ENCODE results near the gene ZBTB16.

The ZBTB16 gene

DNA sequence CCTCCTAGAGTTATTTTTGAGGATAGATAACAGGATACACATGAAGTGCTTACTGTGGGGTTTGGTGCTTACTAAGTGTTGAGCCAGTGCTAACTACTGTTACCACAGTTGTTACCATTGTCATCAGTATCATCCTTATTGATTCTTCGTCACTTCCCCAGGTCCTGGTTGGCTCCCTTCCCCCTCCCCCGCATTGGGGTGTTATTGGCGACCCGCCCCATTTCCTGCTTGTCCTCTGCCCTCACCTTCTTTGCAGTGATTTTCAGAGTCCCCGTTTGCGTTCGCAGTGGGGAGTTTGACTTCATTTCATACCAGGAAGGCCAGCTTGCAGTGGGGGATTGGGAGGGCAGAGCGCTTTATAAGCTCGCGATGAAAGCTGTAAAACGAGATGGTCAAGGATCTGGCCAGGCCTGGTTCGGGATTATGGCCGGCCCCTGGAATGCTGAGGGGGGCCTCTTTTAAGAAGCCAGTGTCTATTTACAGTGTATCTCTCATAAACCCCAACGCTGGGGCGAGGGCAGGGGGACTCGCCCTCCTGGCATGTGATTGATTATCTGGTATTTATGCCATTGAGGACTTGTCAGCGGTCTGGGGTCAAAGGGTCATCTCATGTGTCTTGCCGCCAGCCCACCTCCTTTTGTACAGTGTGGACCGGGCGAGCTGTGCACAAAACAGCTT is 152.1 kb downstream of the ZBTB16 start:
- no peak for DNase-seq (ENCODE audit: low spot score)

- DNase-seq (ENCODE audit: low spot score) = no peak
These were observed 154.1 kb downstream of the ZBTB16 start for GRCh38 chr11:114213622-114214021.

- no peak for DNase-seq (ENCODE audit: low spot score)
These were observed 155.9 kb downstream of the ZBTB16 start for GRCh38 chr11:114215428-114215827.

DNA sequence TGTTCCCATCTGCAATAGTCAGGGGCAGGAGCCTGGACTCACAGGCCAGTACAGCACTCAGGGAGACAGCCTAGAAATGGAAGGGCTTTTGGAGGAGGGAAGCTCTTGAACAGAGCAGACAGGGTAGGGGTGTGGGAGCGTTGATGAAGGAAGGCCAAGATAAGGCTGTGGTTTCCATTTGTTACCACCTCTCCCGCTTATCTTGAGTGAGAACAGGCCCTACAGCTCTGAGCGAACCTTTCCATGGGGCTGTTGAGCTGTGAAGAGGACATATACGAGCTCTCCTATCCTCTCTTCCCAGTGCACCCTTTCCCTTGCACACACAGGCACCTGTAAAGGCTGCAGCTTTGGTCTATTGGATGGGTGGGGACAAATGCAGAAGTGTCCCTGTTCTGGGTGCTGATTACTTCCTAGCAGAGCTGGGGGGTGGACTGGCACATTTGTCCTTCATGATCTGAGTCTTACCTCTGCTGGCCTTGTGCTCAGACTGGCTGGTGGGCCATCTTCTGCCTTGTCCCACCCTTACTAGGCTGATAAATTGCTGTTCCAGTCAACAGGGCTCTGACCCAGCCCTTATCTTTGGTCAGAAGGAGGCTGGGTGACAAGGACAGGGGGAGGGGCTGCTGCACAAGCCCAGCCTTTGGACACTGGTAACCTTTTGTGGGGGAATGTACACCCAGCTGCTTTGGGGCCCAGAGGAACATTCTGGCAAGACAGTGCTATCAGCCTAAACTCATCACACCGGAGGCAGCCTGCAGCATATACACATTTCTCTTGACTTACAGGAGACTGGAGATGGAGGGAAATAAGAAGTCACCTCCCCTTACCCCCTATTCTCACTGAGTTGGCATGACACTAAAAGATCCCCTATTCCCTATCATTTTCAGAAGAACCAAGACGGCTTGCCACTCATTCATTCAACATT is 156.6 kb downstream of the ZBTB16 start:
- no peak for DNase-seq (ENCODE audit: low spot score)

DNA sequence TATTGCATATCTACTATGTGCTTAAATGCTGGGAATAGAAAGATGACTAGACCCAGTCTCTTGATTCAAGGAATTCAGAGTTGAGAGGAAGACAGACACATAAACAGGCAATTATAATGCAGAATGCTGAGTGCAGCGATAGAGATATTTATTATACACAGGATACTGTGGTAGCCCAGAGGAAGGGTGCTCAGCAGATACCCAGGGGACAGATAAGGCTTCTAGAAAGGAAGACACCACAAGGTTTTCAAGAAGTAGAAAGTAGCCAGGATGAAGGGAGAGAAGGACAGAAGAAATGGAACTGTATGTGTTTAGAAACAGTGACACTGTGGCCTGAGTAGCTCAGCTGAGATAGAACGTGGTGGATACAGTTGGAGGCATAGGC is 157.3 kb downstream of the ZBTB16 start:
- DNase-seq (ENCODE audit: low spot score) = no peak

DNA sequence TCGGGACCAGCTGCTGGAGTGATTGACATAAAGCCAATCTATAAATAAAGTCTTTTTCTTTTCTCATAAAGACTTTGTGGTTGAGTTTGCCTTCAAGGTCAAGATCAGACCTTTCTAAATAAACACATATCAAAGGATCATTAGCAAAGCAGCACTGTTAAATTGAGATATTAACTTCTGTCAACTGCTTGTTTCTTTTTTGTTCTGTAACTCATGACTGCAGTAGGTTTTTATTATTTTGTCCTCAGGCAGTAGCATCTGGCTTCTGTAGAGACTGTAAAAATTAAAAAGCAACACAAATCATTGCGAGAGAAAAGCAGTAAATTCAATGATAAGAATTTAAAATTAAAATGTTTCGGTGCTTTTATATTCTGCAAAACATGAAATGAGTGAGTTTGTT is 159.0 kb downstream of the ZBTB16 start:
- DNase-seq (ENCODE audit: low spot score) = no peak

GRCh38 chr11:114219559-114220349 is 160.2 kb downstream of the ZBTB16 start:
- DNase-seq (ENCODE audit: low spot score) = no peak

DNA sequence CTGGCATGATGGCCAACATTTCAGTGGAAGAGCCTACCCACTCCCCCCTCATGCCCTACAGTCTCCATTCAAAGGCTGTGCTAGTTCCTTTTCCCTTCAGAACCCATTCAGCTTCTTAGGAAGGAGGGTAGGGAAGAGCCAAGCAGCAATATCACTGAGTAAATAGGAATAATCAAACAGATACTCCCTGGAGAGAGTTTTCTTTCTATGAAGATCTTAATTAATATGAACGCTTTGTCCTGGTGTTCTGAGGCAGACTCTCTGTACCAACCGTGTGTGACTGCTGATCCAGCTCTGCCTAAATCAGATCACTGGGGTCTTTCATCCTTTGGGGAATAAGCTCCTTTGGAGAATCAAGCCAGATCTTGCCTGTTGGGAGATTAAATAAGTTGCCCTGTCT is 161.5 kb downstream of the ZBTB16 start:
- DNase-seq (ENCODE audit: low spot score) = no peak

DNA sequence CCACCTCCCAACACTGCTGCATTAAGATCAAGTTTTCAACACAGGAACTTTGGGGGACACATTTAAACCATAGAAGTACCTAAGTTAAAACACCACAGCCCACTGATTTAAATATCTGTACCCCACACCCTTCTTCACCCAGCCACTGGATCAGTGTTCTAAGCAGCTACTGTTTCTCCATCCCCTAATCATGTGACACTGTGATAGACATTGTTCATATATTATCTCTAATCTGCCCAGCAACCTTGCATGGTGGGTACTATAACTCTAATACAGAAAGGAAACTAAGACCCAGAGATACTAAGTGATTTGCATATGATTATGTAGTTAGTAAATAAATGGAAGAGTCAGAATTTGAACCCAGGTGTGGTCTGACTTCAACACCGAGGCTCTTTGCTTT is 166.2 kb downstream of the ZBTB16 start:
- no peak for DNase-seq (ENCODE audit: low spot score)

DNA sequence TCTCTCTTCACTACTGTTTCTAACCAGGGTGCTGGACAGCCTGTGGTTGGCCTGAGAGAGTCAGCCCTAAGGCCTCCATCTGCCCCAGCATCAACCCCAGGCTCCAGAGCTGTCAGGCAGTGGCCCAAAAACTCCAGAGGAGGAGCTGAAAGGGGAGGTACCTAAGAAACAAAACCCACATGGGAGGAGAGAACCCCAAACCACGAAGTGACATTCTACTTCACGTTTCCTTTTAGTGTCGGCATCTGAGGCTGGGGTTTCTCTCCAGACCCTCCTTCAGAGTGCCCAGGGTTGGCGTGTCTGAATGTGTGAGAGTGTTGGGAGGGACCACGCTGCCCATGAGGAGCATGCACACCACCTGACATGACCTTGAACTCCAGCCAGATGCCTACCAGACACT is 166.8 kb downstream of the ZBTB16 start:
- no peak for DNase-seq (ENCODE audit: low spot score)

GRCh38 chr11:114228435-114229411 is 169.2 kb downstream of the ZBTB16 start:
- DNase-seq (ENCODE audit: low spot score) = no peak

DNA sequence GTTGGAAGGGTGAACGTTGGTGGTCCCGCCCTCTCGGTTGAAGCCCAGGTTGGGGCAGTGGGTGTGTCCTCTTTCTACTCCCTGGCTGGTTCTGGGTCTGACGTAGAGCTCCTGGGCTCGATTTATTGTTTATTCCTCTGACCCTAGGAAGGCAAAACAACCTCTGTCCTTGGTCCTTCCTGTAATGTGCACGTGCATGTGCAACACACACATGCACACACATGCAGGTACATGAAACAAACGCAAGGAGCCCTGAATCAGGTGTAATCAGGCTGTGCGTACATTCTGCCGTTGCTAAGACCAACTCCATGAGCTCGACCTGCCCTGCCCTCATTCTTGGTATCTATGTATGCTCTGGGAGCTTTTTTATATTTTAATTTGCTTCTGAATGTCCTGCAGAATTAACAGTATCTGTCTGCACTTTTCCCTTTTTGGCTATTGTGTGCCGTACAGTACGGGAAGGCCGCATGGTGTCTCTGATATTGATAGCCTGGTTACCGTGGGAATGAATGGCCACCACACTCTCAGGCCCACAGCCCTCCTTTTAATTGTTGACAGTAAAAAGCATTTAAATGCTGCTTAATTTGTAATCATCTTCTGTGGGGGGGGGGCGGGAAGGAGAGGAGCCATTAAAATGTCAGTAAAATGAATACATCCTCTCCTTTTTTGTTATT is 170.7 kb downstream of the ZBTB16 start:
- no peak for DNase-seq (ENCODE audit: low spot score)

DNA sequence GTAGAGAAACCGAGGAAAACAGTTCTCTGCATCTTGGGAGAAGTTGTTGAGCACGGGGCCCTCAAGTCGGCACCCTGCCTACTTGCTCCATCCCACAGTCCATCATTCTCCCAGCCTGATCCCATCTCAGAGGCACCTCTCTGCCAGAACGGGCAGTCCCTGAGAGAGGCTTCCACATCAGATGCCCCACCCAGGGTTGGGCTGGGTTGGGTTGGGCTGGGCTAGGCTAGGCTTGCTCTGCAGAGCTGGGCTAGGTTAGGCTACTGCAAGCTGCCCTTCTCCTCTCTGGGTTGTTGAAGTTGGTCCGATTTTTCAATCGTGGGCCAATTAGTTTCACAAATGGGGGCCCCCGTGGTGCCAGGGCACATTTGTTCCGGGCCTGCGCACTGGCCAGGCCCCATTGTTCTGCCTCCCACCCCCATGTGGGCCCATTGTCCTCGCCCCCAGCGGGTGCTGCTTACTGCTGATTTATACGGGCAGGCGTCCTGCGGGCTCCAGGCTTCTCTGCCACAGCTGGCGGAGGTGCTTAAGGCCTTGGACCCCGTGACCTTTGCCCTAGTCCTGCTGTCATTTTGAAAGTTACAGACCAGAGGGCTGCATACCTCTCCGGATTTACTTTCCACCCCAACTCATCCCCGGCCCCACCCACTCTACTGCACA is 173.0 kb downstream of the ZBTB16 start:
- DNase-seq (ENCODE audit: low spot score) = no peak

GRCh38 chr11:114233755-114234154 is 174.2 kb downstream of the ZBTB16 start:
- DNase-seq (ENCODE audit: low spot score) = no peak

GRCh38 chr11:114236829-114237228 is 177.3 kb downstream of the ZBTB16 start:
- DNase-seq (ENCODE audit: low spot score) = no peak

DNA sequence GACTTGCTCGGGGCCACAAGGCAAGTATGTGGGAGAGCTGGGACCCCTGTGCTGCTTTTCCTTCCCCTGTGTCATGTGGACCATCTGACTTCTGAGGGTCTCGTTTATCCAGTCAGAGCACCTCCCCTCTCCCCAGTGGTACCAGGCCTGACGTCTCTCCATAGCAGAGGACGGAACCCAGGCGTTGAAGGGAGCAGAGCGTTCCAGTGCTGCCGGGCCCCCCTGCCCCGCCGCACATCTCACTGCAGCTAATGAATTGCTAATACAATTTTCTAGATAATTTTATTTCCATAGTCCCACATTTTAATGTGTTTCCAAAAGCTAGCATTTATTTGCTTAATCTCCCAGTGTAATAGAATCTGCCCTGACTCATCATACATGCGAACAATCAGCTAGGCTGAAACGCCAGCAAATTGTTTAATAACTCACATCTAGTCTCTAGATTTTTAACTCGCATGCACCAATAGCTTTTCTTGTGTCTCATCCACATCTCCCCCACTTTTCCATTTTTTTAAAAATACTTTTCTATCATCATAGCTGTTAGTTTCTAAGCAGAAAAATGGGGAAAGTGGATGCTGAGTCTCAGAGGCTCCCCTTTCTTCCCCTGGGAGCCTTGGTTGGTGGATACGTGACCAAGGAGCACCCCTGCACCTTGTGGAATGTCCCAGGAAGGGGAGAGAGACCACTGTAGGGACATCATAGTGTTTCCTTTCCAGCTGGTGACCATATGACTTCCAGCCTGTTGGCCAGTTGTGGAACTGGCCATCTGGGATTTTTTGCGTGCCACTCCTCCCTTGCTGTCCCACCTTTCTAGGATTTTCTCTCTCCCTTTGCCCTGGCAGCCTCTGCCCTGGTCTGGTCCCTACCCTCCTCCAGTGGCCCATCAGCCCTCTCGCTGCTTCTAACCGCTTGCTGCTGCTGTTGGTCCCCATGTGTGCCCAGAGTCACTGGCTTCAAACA is 178.1 kb downstream of the ZBTB16 start:
- no peak for DNase-seq (ENCODE audit: low spot score)

DNA sequence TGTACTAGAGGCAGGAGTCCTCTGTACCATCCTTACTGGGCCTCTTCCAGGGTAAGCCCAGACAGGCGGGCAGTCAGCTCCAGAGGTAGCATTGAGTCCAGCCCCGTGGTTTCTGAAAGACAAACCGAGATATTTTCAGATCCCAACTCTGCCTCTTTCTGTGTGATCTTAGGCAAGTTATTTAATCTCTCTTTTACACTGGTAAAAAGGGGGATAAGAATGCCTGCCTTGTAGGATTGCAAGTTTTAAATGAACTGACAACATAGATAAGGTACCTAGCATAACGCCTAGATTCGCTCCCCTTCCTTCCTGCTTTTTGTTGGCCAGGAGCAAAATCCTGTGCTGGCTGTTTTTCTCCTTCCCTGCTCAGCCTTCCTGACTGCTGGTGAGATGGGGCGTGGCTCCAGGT is 180.2 kb downstream of the ZBTB16 start:
- DNase-seq (ENCODE audit: low spot score) = no peak

DNA sequence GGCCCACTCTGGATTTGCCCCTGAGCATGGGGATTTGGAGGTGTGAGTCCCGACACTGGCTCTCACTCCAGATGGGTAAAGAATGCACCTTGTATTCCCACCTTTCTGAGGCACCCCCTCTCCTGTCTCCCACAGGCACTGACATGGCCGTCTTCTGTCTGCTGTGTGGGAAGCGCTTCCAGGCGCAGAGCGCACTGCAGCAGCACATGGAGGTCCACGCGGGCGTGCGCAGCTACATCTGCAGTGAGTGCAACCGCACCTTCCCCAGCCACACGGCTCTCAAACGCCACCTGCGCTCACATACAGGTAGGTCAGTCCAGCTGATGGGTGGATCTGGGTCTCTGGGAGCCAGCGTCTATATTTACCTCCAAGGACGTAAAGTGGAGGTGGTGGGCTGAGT is 182.5 kb downstream of the ZBTB16 start:
- DNase-seq (ENCODE audit: low spot score) = no peak
